Ovary (tissue), 3 donors: Measurements from ENCODE around the gene SAMD10.

Source experiments
- EP300 ChIP-seq: sonication (generic); formaldehyde crosslinking; IDR thresholded peaks from one replicate; pipeline ENCODE4 v1.6.1; 2017; ENCODE audit warnings: antibody characterized with exemption
- POLR2A ChIP-seq: fragments of 450-650 bp; IDR thresholded peaks from one replicate; pipeline ENCODE4 v1.6.1; 2017; ENCODE audit warnings: antibody characterized with exemption, mild to moderate bottlenecking, moderate library complexity
- TF ChIP-seq, protein P1 (sequence below), 3 donors: fragments of 450-650 bp in 2 of 3; fragments of 200-600 bp in 1 of 3; IDR thresholded peaks; one replicate each; pipeline versions ENCODE4 v1.5.1 to v1.8.0; 2016 to 2022; ENCODE audit warnings: antibody characterized with exemption in 3 of 3, mild to moderate bottlenecking in 1 of 3
- donor health status: DM: no; HTN: no; CAD: no.

DNA sequence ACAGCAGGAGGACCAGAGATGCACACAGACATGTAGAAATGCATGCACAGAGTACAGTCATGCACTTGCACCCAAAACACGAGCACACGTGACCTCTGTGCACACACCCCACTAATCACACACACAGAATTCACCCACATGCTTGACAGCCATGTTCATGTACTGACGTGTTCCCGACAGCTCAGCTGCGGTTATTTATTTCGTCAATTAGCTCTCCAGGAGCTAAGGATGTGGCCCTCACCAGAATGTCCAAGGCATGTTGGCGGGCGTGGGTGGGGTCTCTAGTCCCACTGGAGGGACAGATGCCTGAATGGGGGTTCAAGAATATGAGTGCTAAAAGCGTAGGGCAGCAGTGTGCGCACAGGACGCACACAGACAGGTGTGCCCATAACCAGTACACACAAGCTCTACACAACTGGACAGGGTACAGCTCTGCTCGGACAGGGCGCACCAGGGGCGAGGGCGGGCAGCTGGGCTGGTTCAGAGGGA lies 919 bp upstream of the SAMD10 start:
- TF ChIP-seq, protein P1, sequence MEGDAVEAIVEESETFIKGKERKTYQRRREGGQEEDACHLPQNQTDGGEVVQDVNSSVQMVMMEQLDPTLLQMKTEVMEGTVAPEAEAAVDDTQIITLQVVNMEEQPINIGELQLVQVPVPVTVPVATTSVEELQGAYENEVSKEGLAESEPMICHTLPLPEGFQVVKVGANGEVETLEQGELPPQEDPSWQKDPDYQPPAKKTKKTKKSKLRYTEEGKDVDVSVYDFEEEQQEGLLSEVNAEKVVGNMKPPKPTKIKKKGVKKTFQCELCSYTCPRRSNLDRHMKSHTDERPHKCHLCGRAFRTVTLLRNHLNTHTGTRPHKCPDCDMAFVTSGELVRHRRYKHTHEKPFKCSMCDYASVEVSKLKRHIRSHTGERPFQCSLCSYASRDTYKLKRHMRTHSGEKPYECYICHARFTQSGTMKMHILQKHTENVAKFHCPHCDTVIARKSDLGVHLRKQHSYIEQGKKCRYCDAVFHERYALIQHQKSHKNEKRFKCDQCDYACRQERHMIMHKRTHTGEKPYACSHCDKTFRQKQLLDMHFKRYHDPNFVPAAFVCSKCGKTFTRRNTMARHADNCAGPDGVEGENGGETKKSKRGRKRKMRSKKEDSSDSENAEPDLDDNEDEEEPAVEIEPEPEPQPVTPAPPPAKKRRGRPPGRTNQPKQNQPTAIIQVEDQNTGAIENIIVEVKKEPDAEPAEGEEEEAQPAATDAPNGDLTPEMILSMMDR (IDR thresholded peaks at IDR 0.05), result no peak
- TF ChIP-seq EP300 (no peak), POLR2A (no peak)
